HG02852 (cell line): ENCODE data around the gene CYP2W1.

Experiments used
- ATAC-seq: cut with Tn5 transposase; IDR thresholded peaks from one replicate; pipeline ENCODE4 v1.9.1; 2021; ENCODE audit warnings: mild to moderate bottlenecking, moderate library complexity; ENCODE audit not compliant: unreplicated experiment

Gene CYP2W1

GRCh38 chr7:981793-982510, 1.0 kb upstream of the CYP2W1 start:
- ATAC-seq, result no peak

GRCh38 chr7:982511-983003, 424 bp upstream of the CYP2W1 start:
- no peak for ATAC-seq

GRCh38 chr7:983616-984071, 663 bp downstream of the CYP2W1 start:
- ATAC-seq, result no peak

GRCh38 chr7:984361-985126, 1.6 kb downstream of the CYP2W1 start:
- no peak for ATAC-seq

- ATAC-seq, result no peak
Observed at GRCh38 chr7:985127-985416, 2.1 kb downstream of the CYP2W1 start.

GRCh38 chr7:985915-986741, 3.1 kb downstream of the CYP2W1 start:
- no peak for ATAC-seq

- ATAC-seq, result no peak
Observed at GRCh38 chr7:986766-987751, 4.1 kb downstream of the CYP2W1 start.

GRCh38 chr7:987909-988308, 4.9 kb downstream of the CYP2W1 start:
- no peak for ATAC-seq

- no peak for ATAC-seq
Observed at GRCh38 chr7:988426-988911, 5.5 kb downstream of the CYP2W1 start.

GRCh38 chr7:988963-989529, 6.1 kb downstream of the CYP2W1 start:
- no peak for ATAC-seq

GRCh38 chr7:990352-990932, 7.5 kb downstream of the CYP2W1 start:
- no peak for ATAC-seq

- no peak for ATAC-seq
Observed at GRCh38 chr7:990933-991728, 8.2 kb downstream of the CYP2W1 start.

GRCh38 chr7:991729-992656, 9.0 kb downstream of the CYP2W1 start:
- no peak for ATAC-seq

- ATAC-seq, result peak; percentile 82
Observed at GRCh38 chr7:992709-993607, 10.0 kb downstream of the CYP2W1 start.

- no peak for ATAC-seq
Observed at GRCh38 chr7:994592-995308, 11.8 kb downstream of the CYP2W1 start.

GRCh38 chr7:995571-995970, 12.6 kb downstream of the CYP2W1 start:
- no peak for ATAC-seq
